Neutrophil (primary cell): ENCODE measurements around the gene BLM.

Experiments
- H3K27ac ChIP-seq: fragments of 200-600 bp; sonication (generic); 2 replicates; pipeline ENCODE4 v1.5.1; 2016; ENCODE audit warnings: mild to moderate bottlenecking, moderate library complexity
- H3K27me3 ChIP-seq: fragments of 200-600 bp; sonication (generic); 2 replicates; pipeline ENCODE4 v1.6.0; 2016; ENCODE audit warnings: mild to moderate bottlenecking
- H3K36me3 ChIP-seq: fragments of 200-600 bp; sonication (generic); 2 replicates; pipeline ENCODE4 v1.5.1; 2017
- H3K4me1 ChIP-seq, 2 experiments: fragments of 200-600 bp in 1 of 2; sonication (generic) in 1 of 2; 1 replicate in 1 of 2; 2 replicates in 1 of 2; pipeline versions ENCODE4 v1.5.1 to v1.6.1; 2013 to 2016; ENCODE audit warnings: low read depth in 1 of 2, low read length in 1 of 2, mild to moderate bottlenecking in 1 of 2, moderate library complexity in 1 of 2; ENCODE audit not compliant: control insufficient read depth in 1 of 2, insufficient read depth in 1 of 2
- H3K4me3 ChIP-seq, 2 experiments: fragments of 200-600 bp in 1 of 2; sonication (generic) in 1 of 2; 1 replicate in 1 of 2; 2 replicates in 1 of 2; pipeline ENCODE4 v1.5.1; 2013 to 2016; ENCODE audit warnings: low read depth in 1 of 2, low read length in 1 of 2, mild to moderate bottlenecking in 1 of 2, moderate library complexity in 1 of 2
- H3K9me3 ChIP-seq: fragments of 200-600 bp; sonication (generic); 2 replicates; pipeline ENCODE4 v1.5.1; 2016
- TF ChIP-seq, protein P1 (sequence below): fragments of 200-600 bp; sonication (generic); IDR thresholded peaks from 2 replicates; pipeline ENCODE4 v1.5.1; 2016; ENCODE audit warnings: antibody characterized with exemption

The BLM gene

DNA sequence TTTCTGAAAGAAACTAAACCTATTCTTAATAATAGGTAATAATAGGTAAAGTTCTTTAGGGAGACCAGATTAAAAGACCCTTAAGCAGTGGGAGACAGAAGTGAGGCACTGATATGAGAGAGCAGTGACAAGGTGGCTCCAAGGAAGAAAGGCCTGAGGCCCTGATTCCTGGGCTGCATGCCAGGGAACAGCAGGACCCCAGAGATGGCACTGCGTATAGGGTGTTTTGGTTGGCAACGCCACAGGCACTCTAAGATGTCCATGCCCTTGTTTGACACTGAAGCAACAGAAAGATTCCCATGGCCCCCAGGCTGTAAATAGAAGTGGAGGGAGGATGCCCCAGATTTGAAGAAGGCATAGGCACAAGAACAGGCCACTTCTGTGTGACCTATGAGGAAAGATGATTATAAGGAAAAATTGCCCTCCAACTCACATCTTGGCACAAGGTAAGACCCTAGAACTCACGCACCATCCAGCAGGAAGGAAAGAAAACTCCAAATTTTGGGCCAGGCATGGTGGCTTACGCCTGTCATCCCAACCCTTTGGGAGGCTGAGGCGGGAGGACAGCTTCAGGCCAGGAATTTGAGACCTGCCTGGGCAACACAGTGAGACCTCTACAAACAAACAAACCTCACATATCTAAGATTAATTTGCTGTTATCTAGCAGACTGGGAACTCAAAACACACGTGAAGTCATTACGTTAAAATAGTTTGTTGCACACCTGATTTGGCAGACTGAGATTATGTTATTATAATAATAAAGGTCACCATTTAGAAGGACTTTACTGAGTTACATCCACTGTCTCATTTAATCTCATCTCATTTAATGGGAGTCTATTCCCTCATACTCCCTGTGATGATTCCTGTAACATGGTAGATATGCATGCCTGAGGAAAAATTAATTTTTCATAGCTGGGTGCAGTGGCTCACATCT lies 10.5 kb upstream of the BLM start:
- Histone ChIP-seq H3K27me3 (no peaks in the 10 kb centered on the region), H3K9me3 (no peaks in the 10 kb centered on the region), H3K27ac (no peak overlapping the region), H3K4me1 (peaks cover 1 to 2% of the 10 kb centered on the region in 2 experiments), H3K4me3 (no peak overlapping the region), H3K36me3 (no peaks in the 10 kb centered on the region)
- TF ChIP-seq, protein P1, sequence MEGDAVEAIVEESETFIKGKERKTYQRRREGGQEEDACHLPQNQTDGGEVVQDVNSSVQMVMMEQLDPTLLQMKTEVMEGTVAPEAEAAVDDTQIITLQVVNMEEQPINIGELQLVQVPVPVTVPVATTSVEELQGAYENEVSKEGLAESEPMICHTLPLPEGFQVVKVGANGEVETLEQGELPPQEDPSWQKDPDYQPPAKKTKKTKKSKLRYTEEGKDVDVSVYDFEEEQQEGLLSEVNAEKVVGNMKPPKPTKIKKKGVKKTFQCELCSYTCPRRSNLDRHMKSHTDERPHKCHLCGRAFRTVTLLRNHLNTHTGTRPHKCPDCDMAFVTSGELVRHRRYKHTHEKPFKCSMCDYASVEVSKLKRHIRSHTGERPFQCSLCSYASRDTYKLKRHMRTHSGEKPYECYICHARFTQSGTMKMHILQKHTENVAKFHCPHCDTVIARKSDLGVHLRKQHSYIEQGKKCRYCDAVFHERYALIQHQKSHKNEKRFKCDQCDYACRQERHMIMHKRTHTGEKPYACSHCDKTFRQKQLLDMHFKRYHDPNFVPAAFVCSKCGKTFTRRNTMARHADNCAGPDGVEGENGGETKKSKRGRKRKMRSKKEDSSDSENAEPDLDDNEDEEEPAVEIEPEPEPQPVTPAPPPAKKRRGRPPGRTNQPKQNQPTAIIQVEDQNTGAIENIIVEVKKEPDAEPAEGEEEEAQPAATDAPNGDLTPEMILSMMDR, result no peak

DNA sequence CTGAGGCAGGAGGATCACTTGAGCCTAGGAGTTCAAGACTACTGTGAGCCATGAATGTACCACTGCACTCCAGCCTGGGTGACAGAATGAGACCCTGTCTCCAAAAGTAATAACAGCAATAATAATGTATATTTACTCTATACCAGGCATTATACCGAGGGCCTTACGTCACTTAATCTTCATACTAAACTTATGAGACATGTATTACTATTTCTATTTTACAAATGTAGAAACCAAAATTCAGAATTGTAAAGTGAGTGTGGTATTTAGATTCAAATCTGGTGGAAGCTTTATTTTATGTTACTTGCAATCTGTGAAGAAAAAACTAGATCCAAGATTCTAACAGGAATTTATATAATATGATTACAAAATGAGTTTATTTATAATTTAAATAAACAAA lies 9.7 kb upstream of the BLM start:
- H3K4me3 ChIP-seq, result no peak overlapping the region
- H3K36me3 ChIP-seq, result no peaks in the 10 kb centered on the region
- H3K4me1 ChIP-seq, result no peaks in the 10 kb centered on the region
- TF ChIP-seq, protein P1, result no peak
- H3K27ac ChIP-seq, result no peak overlapping the region
- no peaks in the 10 kb centered on the region for H3K9me3 ChIP-seq
- H3K27me3 ChIP-seq, result no peaks in the 10 kb centered on the region

DNA sequence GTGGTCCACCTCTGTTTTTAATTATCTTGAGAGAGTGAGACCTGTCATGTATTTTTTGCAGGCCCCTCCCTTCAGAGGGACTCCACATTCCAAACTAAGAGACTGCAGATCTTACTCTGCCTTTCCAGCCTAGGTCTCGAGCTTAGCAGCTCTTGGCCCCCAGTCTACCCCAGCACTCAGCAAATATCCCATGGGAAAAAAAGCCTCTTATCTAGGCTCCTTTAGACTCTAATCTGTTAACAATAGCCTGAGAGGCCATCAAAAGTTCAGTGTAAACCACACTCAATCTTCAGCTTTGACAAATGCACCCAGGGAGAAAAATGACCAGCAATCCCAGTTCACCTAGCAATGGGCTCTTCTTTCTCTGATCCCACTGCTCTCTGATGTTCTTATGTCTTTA lies 8.6 kb upstream of the BLM start:
- no peak overlapping the region for H3K27ac ChIP-seq
- TF ChIP-seq, protein P1, result no peak
- no peaks in the 10 kb centered on the region for H3K27me3 ChIP-seq
- H3K4me3 ChIP-seq, result no peak overlapping the region
- H3K4me1 ChIP-seq, result no peaks in the 10 kb centered on the region
- no peaks in the 10 kb centered on the region for H3K9me3 ChIP-seq
- no peaks in the 10 kb centered on the region for H3K36me3 ChIP-seq

DNA sequence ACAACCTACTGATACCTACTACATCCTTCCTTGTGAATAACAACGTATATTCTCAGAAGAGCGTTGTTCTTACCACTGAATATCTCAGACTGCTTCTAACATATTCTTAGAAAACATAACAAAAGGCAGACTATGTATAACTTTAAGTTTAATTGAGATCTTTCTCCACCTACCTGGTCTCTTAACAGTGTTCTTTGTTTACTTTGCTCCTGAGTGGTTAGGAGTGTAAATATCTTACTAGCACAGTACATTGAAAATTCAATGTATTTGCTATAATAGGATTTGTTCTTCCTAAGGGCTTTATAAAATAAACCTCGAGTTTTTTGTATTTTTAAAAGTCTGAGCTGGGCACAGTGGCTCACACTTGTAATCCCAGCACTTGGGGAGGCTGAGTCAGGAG lies 7.9 kb upstream of the BLM start:
- Histone ChIP-seq H3K4me1 (no peaks in the 10 kb centered on the region), H3K27ac (no peak overlapping the region), H3K4me3 (no peak overlapping the region), H3K36me3 (no peaks in the 10 kb centered on the region), H3K27me3 (no peaks in the 10 kb centered on the region), H3K9me3 (no peaks in the 10 kb centered on the region)
- TF ChIP-seq, protein P1, result no peak

DNA sequence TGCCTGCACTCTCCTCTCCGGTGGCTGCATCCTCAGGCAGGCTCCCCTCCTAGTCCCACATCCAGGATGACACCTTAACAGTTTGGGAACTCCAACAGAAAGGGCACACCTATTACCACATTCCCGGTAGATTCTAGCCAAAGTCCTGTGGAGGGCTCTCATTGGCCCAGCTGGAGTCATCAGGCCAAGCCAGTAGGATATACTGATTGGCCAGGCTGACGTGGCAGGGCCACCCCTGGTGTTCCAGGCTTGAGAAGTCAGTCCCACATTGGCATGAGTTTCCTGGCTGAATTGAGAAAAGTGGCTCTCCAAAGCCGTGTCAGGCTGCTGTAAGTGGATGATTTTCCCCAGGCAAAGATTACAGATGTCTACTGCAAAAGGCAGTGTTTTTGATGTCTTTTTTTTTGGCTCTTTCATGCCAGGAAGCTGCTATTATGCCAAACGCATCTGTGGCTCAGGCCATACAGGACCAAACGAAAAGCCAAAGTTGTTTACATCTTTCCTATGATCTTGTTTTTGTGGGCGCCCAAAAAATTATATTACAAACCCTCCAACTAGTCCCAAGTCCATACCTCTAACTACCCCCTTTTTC lies 6.6 kb upstream of the BLM start:
- TF ChIP-seq, protein P1, result no peak
- H3K9me3 ChIP-seq, result no peaks in the 10 kb centered on the region
- no peak overlapping the region for H3K27ac ChIP-seq

More for the DNA sequence above, 6.6 kb upstream of the BLM start:
- Histone ChIP-seq H3K4me3 (no peak overlapping the region), H3K36me3 (no peaks in the 10 kb centered on the region), H3K4me1 (no peaks in the 10 kb centered on the region), H3K27me3 (no peaks in the 10 kb centered on the region)
